GM23338 (cell line): ENCODE results near the gene LYRM2.

Source experiments
- CREB1 ChIP-seq: fragments of 250-450 bp; sonication (Bioruptor Pico); IDR thresholded peaks from 2 replicates; pipeline ENCODE4 v1.5.0; 2020; ENCODE audit warnings: low read depth, mild to moderate bottlenecking, moderate library complexity
- CTCF ChIP-seq, 2 experiments: fragments of 200-600 bp in 1 of 2; sonication (generic) in 1 of 2; conservative IDR thresholded peaks; 2 replicates each; pipeline versions ENCODE4 v1.5.1 to v1.6.1; 2016 to 2017; ENCODE audit warnings: antibody characterized with exemption in 2 of 2, low read depth in 2 of 2, mild to moderate bottlenecking in 2 of 2, moderate library complexity in 1 of 2

DNA sequence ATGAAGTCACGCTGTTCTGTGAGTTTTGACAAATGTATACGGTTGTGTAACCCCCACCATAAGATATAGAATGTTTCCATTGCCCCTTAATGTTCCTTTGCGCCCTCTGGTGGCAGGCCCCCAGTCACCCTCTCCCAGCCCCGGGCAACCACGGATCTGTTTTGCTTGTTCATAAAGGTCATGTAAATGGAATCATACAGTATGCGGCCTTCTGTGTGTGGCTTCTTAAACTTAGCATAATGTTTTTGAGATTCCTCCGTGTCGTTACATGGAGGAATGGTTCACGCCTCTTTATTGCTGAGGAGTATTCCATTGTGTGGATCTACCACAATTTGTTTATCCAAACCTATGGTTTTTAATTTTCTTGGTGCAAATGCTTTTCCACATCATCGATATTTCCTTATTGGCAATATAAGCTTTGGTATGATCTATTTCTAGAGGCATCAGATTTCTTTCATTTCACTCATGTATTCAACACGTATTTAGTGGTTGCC lies 28.4 kb downstream of the LYRM2 start:
- peak; percentile 89 to 98 for TF ChIP-seq CTCF (conservative IDR thresholded peaks at IDR 0.05; ENCODE audit: low read depth in 2 of 2)
- no peak for TF ChIP-seq CREB1
